GM12801 (cell line): ENCODE measurements around the gene C22orf31.

ENCODE experiments used
- TF ChIP-seq, protein P1 (sequence below): IDR thresholded peaks from one replicate; pipeline ENCODE4 v1.5.1; 2011; ENCODE audit warnings: control low read depth; ENCODE audit not compliant: insufficient read length; ENCODE audit errors: extremely low read depth

The C22orf31 gene

DNA sequence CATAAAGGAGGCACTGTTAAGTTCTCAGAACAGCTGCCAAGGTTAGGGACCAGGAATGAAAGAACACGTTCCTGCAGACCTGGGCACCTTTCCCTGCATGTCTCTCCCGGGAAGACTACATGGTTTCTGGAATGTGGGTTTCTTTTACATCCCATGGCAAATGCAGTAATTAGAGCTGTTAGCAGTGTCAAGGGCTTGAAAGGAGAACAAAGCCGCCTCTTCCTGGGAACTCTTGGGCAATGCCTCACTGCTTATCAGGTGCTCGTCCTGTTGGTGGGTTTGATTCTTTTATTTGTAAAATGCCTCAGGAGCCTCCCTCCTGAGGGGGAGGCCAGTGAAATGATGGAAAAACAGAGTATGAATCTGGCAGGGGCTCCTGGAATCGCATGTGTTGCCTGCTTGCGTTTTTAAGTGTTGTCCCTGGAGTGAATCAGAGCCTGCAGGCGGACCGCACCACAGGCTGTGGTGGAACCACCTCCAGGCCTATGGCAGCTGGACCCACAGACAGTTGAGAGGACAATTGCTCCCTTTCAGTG lies 723 bp upstream of the C22orf31 start:
- TF ChIP-seq, protein P1, sequence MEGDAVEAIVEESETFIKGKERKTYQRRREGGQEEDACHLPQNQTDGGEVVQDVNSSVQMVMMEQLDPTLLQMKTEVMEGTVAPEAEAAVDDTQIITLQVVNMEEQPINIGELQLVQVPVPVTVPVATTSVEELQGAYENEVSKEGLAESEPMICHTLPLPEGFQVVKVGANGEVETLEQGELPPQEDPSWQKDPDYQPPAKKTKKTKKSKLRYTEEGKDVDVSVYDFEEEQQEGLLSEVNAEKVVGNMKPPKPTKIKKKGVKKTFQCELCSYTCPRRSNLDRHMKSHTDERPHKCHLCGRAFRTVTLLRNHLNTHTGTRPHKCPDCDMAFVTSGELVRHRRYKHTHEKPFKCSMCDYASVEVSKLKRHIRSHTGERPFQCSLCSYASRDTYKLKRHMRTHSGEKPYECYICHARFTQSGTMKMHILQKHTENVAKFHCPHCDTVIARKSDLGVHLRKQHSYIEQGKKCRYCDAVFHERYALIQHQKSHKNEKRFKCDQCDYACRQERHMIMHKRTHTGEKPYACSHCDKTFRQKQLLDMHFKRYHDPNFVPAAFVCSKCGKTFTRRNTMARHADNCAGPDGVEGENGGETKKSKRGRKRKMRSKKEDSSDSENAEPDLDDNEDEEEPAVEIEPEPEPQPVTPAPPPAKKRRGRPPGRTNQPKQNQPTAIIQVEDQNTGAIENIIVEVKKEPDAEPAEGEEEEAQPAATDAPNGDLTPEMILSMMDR = no peak

DNA sequence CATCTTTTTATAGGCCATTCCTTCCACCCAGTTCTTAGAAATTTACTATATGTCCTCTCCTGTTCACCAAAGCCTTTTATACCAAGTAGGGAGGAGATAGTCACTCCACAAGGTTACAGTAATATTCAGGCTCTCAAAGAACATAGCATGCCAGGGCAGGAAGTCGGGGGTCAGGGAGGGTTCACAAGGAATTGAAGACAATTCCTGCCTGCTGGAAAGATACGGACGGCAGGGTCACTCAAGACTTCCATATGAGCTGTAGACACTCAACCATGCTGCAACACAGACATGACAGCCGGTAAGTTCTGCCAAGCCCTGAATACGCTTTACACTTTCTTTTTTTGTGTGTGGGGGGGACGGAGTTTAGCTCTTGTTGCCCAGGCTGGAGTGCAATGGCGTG lies 700 bp downstream of the C22orf31 start:
- TF ChIP-seq, protein P1 = no peak

DNA sequence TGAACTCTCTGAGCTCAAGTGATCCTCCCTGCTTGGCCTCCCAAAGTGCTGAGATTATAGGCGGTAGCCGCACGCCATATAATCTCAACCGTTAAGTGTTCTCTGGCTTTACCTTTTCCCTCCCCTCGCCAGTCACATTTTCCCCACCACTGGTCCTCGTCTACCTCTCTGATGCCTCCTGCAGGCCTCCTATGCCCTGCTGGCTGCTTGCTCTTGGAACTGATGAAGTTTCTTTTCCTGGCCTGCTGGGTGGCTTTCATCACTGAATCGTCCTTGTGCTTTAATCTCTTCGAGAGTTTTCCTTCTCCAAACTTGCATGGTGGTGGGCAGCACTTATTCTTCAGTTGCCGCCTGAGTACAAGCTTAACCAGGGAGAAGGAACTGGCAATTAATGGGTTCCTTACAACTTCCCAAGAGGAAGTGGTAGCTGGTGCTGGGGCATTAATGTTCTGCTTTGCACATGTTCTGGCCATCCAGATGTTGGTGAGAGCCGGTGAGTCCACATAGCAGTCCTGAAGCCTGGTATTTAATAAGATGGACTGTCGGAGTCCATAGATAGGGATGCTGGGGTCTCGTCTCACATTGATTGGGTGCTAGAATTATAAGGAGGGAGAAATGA lies 1.3 kb downstream of the C22orf31 start:
- TF ChIP-seq, protein P1 = no peak

DNA sequence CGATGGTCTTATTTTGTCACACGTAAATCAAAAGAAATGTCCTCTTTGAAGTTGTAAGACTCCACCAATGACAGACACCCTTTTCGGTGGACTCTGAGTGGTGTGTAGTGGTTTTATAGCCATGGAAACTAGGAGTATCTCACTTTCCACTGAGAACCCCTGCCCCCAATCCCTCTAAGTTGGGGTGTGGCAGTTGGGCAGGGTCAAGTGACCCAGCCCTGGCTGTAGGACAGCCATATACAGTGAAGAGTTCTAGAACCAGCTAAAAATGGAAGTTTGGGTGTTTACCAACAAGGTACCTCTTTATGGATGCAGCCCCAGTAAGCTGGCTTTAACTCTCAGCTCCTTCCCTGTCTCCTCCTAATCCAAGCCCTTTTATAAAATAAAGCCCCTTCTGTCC lies 5.2 kb downstream of the C22orf31 start:
- TF ChIP-seq, protein P1 = no peak

DNA sequence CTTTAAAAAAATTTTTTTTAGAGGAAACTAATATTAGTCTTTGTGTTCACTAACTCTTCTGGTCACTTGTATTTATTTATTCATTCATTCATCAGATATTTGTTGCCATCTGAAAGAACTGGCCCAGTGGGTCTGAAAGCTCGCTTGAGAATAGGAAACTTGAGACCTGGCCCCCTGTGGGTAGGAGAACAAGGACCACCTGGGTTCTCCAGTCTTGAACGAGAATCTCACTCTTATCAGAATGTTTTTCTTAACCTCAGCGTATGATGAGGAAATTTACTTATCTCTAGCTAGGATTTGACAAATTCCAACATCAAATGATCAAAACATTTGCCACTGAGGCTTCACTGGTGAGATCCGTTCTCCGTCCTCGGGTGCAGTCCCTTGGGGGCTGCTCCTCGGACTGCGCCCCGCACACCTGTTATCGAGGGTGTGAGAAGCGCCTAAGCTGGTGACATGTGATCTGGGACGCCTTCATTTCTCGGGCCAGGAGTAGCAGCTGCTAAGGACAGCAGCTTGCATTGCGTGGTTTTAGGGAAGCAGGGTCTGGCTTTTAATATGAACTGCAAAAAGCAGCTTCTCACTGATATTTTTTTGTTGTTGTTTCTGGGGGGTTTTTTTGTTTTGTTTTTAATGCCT lies 6.3 kb downstream of the C22orf31 start:
- TF ChIP-seq, protein P1 = no peak

DNA sequence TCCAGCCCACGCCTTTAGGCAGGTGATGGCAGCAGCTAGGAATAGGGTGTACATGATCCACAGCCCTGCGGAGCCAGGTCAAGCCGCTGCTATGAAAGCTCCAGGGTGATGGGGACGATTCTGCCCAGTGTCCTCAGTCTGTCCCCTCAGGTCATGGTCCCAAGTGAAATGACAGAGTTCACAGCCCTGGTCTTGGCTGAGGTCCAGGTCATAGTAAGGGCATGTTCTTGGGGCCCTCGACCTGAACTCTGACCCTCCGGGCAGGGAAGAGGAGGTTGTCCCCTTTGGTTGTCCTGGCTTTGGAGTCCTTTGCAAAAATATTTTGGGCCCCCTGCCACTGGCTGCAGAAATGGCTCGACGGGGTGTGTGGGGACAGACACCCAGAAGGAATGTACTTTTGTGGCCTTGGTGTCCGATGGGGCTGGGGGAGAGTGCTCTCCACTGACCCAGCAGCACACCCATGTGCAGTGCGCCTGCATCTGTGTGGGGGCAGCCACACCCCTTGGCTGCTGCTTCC lies 7.3 kb downstream of the C22orf31 start:
- TF ChIP-seq, protein P1 = no peak

DNA sequence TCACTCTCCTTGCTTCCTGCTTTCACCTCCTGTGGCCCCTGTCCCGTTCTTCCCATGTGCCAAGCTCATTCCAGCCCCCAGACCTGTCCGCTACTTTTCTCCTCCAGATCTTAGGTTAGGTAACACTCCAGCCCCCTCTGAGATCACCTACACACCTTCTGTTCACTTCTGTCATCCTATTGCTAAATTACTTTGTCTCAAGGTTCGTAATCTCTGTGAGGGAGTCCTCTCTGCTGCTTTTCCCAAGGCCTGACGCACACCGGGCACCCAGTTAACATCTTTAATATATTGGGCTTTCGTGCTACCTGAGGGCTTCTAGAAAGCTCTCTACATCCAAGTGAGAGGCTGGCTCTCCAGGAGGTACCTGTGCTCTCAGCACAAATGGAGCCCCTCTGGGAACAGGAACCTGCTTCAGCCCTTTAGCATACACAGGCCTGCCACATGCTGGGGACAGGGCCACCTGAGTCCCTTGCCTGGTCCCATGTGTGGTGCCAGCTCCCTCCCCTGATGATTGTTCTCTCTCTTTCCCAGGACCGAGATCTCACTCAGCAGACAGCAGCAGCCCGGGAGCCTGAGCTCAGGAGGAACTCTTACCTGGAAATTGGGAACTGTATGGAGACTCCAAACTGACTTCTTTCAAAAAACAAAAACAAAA lies 8.5 kb downstream of the C22orf31 start:
- TF ChIP-seq, protein P1 = no peak
